GM21717 (cell line): Measurements from ENCODE around the gene PKP1.

Experiments used
- ATAC-seq: cut with Tn5 transposase; IDR thresholded peaks from one replicate; pipeline ENCODE4 v1.9.1; 2021; ENCODE audit warnings: mild to moderate bottlenecking, moderate library complexity; ENCODE audit not compliant: unreplicated experiment

PKP1 gene

DNA sequence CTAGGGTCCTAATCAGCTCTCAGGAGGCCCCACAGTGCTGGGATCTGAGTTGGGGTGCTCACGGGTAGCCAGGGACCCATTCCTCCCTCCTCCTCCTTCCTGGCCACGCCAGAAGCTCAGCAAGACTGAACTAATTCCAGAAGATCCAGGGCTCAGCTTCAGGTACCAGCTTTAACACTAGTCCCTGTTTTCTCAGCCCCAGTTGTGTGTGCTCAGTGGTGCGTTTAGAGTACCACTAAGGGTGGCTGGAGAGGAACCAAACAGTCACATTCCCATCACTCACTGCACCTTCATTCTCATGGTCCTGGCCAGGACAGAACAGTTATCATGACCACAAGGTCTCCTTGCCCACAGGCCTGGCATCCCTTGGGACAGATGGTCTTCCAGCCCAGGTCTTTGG, 20.8 kb downstream of the PKP1 start:
- no peak for ATAC-seq

DNA sequence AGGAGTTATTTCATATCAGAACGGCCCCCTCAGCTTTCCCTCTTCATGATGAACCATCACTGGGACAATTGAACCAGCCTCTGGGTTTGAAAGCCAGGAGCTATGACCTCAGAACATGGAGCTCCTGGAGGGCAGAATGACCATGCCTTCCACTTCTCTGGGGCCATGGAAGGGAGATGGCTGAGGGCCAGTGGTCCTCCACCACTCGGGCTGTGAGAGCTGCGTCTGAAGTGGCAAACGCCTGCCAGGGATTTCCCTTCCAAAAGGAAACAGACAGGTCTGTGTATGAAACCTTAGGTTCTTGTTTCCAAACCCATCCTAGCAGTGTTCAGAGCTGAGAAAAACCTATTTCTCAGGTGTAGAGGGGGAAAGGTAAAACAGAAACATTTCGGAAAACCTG, 22.5 kb downstream of the PKP1 start:
- no peak for ATAC-seq

DNA sequence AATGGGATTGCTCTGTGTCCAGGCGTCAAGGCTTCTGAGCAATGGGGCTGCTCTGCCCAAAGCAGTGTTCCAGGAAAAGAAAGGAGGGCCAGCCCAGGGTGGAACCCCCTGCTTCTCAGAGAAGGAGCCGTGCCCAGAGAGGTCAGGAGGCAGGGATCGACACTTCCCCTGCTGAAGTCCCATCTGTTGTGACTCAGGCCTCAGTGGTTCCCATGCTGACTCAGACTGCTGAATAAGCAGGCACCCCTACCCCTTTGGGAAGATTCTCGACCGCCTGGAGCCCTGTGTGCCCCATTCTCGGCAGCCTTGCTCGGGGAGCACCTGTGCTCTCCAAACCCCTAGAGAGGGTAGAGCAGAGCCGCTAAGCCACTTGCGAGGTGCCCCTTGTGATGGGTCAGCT, 23.9 kb downstream of the PKP1 start:
- no peak for ATAC-seq

DNA sequence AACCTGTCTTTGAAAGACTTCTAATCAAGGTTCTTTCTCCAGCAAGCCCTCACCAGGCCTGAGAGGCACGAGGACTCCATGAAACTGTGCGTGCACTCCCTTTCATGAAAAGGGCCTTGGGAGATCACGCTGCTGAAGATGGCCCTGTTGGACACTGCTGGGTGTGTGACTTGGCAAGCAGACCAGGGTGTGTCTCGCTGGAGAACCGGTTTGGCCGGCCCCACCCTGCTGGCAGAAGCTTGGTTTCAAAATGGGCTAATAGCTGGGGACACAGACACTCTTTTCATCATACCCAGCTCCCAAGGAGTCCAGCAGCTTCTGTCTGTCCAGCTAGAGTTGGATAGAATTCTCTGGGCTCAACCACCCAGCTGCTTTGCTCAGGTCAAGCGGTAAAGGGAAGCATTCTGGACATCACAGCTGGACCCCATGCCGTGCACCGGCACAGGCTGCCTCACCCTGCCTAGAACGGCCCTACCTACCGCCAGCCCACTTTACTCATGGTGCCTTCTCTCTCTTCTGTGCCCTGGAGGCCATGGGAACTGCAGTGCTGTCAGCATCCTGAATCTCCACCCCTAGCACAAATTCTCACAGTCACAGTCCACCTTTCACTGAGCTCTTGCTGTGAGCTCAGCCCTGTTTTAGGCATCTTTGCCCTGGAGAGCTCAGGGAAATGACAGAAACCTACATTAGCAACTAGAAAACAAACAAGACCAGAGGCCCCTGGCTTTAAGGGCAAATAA, 24.6 kb downstream of the PKP1 start:
- no peak for ATAC-seq

DNA sequence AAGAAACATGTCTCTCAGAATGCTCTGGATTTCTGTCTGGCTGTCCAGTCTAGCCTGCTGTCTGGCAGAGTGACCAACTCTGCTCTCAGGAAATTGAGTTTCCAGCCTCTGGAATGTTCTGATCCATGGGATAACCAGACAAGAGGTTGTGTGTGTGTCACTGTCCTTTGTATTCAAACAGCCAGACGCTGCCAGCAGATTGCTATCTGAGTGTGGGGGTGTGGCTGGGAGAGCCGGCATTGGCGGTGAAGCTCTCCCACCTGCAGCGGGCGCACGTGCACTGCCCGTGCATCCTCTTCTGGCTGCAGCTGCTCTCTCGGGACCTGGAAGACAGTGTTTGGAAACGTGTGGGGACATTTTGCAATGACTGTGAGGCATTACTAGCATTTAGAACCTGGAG, 26.1 kb downstream of the PKP1 start:
- ATAC-seq: no peak

DNA sequence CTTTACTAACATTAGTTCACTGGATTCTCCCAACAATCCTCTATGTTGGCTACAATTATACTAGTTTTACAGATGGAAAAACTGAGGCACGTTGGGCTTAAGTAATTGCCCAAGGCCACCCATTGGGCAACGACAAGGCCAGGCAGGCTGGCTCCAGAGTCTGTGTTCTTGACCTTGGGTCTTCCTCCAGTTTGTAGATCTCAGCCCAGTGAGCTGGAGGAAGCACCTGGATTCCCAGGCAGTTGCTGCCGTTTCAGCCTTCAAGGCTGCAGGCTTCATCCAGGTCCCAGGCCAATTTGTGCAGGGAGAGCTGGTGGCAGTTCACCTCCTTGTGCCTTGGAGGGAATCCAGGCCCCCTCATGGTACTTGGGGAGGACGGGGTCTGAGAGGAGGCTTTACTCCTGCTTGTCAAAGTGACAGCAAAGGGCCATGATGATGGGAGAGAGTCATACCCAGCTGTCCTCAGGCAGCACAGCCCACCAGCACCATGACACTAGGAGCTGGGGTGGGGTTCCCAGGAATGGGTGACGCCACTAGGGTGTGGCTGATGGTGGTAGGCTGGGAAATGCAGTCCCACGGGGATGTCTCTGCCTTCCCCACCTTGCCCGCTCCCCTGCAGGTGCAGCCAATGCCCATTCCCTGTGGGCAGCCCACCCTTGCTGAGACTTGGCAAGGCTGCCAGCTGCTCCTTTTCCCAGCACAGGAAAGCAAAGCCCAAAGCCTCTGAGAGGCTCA, 27.1 kb downstream of the PKP1 start:
- no peak for ATAC-seq

- ATAC-seq: no peak
These were observed 27.7 kb downstream of the PKP1 start for GRCh38 chr1:201310986-201311355.

DNA sequence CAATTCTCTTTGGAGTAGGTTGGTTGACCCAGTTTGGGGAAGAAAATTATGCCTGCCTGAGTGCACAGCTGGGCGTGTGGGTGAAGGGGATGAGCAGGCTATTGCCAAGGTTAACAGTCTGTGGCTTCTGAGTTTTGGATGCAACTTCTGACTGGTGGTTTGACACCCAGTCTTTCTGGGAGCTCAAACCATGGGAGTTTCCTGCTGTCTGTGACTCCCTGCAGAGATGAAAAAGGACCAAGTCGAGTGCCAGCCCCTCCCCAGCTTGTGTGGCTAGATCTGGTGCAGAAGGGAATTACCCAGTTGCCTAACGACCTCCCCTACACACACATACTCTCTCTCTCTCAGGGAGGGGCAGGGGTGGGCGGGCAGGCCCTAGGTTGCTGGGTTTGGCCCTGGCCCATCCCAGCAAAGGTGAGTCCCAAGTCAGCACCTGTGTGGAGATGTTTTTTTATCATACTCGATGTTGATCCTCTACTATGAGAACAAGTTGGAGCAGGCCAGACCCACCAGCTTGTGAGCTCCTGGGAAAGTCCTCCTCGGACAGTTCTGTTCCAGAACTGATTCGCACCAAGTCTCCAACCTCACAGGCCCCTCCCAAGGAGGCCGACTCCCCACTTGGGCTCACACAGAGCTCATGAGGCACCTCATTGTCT, 28.2 kb downstream of the PKP1 start:
- no peak for ATAC-seq

GRCh38 chr1:201312298-201312697, 29.0 kb downstream of the PKP1 start:
- ATAC-seq: no peak

- ATAC-seq: no peak
These were observed 29.8 kb downstream of the PKP1 start for GRCh38 chr1:201313086-201313485.

GRCh38 chr1:201316556-201316955, 33.2 kb downstream of the PKP1 start:
- no peak for ATAC-seq

DNA sequence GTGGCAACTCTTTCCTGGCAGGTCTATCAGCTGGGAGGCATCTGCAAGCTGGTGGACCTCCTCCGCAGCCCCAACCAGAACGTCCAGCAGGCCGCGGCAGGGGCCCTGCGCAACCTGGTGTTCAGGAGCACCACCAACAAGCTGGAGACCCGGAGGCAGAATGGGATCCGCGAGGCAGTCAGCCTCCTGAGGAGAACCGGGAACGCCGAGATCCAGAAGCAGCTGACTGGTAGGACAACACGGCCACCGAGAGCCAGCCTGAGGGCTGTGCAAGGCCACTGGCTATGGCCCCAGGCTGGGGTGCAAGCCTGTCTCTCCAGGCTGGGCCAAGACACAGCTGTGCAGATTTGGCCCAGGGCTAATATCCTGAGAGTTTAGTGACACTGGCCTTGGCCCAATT, 34.2 kb downstream of the PKP1 start:
- ATAC-seq: no peak

DNA sequence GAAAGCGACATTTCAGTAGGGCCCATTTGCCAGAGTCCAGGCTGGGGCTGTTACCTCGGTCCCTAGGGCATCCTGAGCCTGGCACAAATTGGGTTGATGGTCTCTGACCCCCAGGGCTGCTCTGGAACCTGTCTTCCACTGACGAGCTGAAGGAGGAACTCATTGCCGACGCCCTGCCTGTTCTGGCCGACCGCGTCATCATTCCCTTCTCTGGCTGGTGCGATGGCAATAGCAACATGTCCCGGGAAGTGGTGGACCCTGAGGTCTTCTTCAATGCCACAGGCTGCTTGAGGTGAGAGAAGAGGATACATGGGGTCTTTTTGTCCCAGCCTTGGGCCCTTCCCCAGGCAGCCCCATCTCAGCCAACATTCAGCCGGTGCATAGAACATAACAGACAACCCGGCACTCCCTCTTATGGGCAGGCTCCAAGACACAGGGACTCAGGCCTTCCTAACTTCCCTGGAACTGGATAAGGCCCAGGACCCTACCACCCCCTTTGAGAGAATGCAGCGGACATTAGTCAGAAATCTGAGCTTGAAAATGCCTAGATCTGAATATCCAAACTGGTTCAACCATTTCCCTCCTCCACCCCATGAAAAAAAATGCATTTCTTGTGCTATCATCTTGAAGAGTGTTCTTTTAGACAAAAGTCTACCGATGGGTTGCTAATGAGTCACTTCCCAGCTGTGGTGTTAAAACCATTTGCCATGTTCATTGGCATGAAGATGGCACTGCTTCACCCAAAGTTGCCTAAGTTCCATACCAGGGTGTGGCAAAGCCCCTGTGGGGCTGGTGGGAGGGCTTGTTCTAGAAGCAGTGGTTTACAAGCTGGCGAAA, 35.4 kb downstream of the PKP1 start:
- ATAC-seq: no peak

DNA sequence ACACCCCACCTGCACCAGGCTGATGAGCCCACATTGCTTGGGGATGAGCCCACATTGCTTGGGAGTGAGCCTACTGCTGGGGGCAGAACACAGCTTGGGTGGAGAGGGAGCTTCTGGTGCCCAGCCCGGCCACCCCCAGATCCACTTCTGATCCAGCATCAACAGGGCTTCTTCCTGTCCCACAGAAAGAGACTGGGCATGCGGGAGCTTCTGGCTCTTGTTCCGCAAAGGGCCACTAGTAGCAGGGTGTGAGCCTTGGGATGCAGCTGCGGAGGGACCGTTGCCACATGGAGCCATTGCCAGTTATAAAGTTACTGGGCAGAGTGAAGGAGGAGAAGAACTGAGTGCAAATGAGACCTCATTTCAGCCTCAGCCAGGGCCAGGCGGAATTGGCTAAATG, 36.3 kb downstream of the PKP1 start:
- ATAC-seq: no peak

DNA sequence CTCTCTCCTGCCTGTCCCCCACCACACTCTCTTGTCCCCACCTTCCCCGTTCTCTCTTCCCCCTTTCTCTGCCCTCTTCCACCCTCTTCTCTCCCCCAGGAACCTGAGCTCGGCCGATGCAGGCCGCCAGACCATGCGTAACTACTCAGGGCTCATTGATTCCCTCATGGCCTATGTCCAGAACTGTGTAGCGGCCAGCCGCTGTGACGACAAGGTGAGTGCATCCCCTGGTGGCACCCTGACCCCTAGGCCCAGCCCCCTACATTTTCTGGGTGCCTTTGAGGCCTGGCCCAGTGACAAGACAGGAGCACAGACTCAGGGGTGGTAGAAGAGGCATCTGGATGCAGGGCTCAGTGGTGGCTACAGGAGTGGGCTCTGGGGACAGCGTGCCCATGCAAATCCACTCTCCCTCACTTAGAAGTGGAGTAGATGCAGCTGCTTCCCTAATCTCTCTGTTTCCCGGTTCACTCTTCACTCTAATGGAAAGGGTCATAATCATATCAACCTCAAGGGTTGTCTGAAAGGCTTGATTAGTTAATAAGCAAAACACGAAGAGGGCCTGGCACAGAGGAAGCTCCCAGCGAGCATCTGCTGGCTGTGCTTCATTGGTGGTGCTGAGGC, 37.0 kb downstream of the PKP1 start:
- no peak for ATAC-seq

DNA sequence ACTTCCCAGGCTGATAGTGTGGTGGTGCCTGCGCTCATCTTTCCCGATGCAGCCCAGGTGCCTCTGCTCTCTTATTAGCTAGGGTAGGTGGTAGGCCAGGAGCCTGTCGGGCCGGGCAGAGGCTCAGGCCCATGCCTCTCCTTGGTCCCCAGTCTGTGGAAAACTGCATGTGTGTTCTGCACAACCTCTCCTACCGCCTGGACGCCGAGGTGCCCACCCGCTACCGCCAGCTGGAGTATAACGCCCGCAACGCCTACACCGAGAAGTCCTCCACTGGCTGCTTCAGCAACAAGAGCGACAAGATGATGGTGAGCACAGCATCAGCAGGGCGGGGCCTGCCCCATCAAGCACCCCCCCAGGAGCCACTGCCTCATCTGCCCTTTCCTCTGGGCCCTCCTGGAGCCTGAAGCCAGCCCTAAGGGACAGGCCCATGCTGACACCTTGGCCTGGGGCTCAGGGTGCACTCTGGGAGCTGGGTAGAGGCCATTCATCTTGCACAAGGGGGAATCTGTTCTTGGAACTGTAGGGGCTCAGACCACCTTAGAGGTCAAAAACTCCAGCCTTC, 38.6 kb downstream of the PKP1 start:
- ATAC-seq: no peak

- no peak for ATAC-seq
These were observed 39.6 kb downstream of the PKP1 start for GRCh38 chr1:201322653-201323510.

- ATAC-seq: no peak
These were observed 41.0 kb downstream of the PKP1 start for GRCh38 chr1:201324306-201324705.

DNA sequence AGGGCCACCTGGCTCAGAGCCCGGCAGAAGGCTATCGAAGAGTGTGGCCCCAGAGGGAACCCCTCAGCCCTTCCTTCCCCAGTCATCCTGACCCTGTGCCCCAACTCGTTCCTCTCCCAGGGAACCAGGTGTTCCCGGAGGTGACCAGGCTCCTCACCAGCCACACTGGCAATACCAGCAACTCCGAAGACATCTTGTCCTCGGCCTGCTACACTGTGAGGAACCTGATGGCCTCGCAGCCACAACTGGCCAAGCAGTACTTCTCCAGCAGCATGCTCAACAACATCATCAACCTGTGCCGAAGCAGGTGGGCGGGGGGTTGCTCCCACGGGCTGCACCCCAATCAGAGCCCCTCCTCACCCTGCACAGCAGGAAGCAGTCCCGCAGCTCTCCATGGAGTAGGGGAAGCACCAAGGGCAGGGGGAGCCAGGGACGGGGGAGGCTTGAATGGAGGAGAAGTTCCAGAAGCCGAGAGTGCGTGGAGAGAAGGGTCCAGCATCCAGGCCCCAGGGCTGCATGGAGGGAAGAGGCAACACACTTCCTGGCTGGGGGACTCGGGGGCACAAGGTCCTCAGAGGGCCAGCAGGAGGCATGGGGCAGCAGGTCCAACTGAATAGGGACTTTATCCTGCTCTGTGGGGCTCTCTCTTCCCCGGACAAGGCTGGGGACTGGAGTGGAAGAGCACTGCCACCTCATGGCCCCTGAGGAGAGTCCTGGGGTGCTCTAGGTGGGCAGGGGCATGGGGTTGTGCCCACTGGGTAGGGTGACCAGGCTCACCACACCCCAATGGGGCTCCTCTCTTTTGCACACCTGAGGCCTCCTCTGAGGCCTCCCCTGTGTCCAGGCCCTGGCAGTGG, 41.7 kb downstream of the PKP1 start:
- ATAC-seq: no peak
